Body of pancreas (tissue), 4 donors: Measurements from ENCODE around the gene TBXA2R. TPM values are rescaled to one million over a fixed set of nuclear protein-coding genes. Genes with fewer than 3 reads are reported as not detected.

ENCODE experiments used
- ATAC-seq: fragments of 150-250 bp; one replicate; pipeline ENCODE4 v1.9.1; 2016
- DNase-seq, 4 donors: peaks; one replicate each; pipeline ENCODE4 v3.0.0-alpha.2; 2019
- H3K27ac ChIP-seq, 4 donors: fragments of 200-600 bp; sonication (generic); 1 replicate in 3 of 4; 2 replicates in 1 of 4; pipeline versions ENCODE4 v1.5.1 to v1.6.1; 2016 to 2019; ENCODE audit warnings: mild to moderate bottlenecking in 1 of 4, mixed read lengths in 1 of 4, moderate library complexity in 1 of 4
- H3K27me3 ChIP-seq, 2 donors: fragments of 200-600 bp; sonication (generic); one replicate each; pipeline ENCODE4 v1.6.0; 2016; ENCODE audit warnings: mild to moderate bottlenecking in 1 of 2
- H3K36me3 ChIP-seq, 2 donors: fragments of 200-600 bp; sonication (generic); replicated peaks in 1 of 2; 2 replicates each; pipeline ENCODE4 v1.5.1; 2016; ENCODE audit warnings: low read depth in 2 of 2; ENCODE audit not compliant: insufficient read depth in 1 of 2
- H3K4me1 ChIP-seq: fragments of 200-600 bp; sonication (generic); one replicate; pipeline ENCODE4 v1.6.0; 2016
- H3K4me3 ChIP-seq, 2 donors: fragments of 200-600 bp; sonication (generic); 1 replicate in 1 of 2; 2 replicates in 1 of 2; pipeline ENCODE4 v1.5.1; 2016 to 2019
- H3K9me3 ChIP-seq, 3 donors: fragments of 200-600 bp; sonication (generic); 1 replicate in 2 of 3; 2 replicates in 1 of 3; pipeline ENCODE4 v1.5.1; 2016
- POLR2A ChIP-seq, 3 donors: fragments of 450-650 bp; IDR thresholded peaks; one replicate each; pipeline ENCODE4 v1.6.1; 2016; ENCODE audit warnings: antibody characterized with exemption in 3 of 3, mild to moderate bottlenecking in 2 of 3
- WGBS, 2 donors: methylation state at CpG; one replicate each; pipeline ENCODE4 v1.1.5; 2017; 5-methylcytosine and 5-hydroxymethylcytosine counted together
- intact Hi-C: fragments of 100-400 bp; cut with DNase I; formaldehyde crosslinking; loops from one replicate; pipeline ENCODE4 v1.15.1; 2023
- total RNA-seq, 2 donors: library from RNA; depleted of rRNA; stranded (reverse); fragments of >200 nt; gene quantifications; one replicate each; pipeline ENCODE4 v1.1.0, GENCODE V29; 2016
- TF ChIP-seq, protein P1 (sequence below), 7 experiments: fragments of 450-650 bp in 4 of 7; fragments of 200-600 bp in 3 of 7; sonication (generic) in 3 of 7; IDR thresholded peaks; one replicate each; pipeline ENCODE4 v1.5.1; 2016 to 2019; ENCODE audit warnings: antibody characterized with exemption in 7 of 7

Gene TBXA2R
- total RNA-seq, 2 donors from 2014 or later: 0.52 to 3.0 TPM

DNA sequence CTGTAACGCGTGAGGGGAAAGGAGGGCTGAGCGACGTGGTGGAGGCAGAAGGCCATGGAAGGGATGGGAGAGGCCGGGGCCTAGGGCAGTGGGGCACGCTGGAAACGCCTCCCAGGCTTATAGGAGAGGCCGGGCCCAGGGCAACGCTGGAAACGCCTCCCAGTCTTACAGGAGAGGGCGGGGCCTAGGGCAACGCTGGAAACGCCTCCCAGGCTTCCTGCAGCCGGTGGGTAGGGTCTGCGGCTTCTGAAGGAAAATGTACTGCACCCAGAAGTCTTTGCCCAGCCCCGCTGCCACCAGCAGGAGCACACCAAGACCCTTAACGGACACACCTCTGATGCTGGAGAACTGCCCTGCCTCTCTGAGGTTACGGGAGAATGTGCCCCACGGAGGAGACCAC lies 10.8 kb upstream of the TBXA2R start:
- 67 to 78% methylated on average over 18 to 19 of the region's 19 CpGs for WGBS, 2 donors
- ATAC-seq: no peak
- intact Hi-C loops: loop anchor here (10.0 kb wide), 1 partner anchor 323 kb away; no protein-coding TSS in a partner anchor
- Histone ChIP-seq H3K4me3 (no peak overlapping the region), H3K27me3 (no peaks in the 10 kb centered on the region), H3K36me3 (no peaks in the 10 kb centered on the region), H3K4me1 (no peaks in the 10 kb centered on the region), H3K9me3 (no peaks in the 10 kb centered on the region), H3K27ac (no peak overlapping the region)
- DNase-seq: no peak
- TF ChIP-seq, protein P1, sequence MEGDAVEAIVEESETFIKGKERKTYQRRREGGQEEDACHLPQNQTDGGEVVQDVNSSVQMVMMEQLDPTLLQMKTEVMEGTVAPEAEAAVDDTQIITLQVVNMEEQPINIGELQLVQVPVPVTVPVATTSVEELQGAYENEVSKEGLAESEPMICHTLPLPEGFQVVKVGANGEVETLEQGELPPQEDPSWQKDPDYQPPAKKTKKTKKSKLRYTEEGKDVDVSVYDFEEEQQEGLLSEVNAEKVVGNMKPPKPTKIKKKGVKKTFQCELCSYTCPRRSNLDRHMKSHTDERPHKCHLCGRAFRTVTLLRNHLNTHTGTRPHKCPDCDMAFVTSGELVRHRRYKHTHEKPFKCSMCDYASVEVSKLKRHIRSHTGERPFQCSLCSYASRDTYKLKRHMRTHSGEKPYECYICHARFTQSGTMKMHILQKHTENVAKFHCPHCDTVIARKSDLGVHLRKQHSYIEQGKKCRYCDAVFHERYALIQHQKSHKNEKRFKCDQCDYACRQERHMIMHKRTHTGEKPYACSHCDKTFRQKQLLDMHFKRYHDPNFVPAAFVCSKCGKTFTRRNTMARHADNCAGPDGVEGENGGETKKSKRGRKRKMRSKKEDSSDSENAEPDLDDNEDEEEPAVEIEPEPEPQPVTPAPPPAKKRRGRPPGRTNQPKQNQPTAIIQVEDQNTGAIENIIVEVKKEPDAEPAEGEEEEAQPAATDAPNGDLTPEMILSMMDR (IDR thresholded peaks at IDR 0.05): no peak
- no peak for TF ChIP-seq POLR2A (IDR thresholded peaks at IDR 0.05)

DNA sequence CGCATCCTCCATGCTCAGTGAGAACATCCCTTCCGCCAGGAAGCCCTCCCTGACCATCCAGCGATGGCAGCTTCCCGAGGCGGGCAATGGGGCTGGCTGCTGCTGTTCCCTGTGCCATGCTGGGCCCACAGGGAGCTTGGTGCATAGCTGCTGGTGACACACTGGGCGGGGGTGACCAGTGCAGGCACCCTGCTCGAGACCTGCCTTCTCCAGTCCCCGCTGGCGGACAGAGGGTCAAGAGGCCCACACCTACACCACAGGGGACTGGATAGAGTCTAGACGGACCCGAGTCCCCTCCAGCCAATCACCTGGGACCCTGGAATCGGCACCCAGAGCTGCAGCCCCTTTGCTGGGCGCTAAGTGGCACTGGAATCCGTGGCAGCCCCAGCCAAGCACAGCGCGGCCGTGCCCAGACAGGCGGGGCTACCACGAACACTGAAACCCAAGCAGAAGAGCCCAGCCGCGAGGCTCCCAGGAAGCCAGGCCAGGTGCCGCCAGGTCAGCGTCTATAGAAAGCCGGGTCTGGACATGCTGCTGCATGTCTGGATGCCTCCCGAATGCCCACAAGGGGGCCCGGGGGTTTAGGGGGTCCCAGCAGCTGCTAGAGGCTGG lies 9.0 kb upstream of the TBXA2R start:
- Histone ChIP-seq H3K27ac (no peak overlapping the region), H3K36me3 (peaks cover 2 to 5% of the 10 kb centered on the region in 2 donors), H3K4me3 (no peak overlapping the region), H3K27me3 (no peaks in the 10 kb centered on the region), H3K9me3 (no peaks in the 10 kb centered on the region), H3K4me1 (no peaks in the 10 kb centered on the region)
- intact Hi-C loops: loop anchor here (10.0 kb wide), 1 partner anchor 321 kb away; no protein-coding TSS in a partner anchor
- TF ChIP-seq POLR2A (IDR thresholded peaks at IDR 0.05): no peak
- TF ChIP-seq, protein P1 (IDR thresholded peaks at IDR 0.05): no peak
- ATAC-seq: no peak
- WGBS, 2 donors: 90 to 95% methylated on average over 9 to 24 of the region's 26 CpGs
- no peak for DNase-seq

DNA sequence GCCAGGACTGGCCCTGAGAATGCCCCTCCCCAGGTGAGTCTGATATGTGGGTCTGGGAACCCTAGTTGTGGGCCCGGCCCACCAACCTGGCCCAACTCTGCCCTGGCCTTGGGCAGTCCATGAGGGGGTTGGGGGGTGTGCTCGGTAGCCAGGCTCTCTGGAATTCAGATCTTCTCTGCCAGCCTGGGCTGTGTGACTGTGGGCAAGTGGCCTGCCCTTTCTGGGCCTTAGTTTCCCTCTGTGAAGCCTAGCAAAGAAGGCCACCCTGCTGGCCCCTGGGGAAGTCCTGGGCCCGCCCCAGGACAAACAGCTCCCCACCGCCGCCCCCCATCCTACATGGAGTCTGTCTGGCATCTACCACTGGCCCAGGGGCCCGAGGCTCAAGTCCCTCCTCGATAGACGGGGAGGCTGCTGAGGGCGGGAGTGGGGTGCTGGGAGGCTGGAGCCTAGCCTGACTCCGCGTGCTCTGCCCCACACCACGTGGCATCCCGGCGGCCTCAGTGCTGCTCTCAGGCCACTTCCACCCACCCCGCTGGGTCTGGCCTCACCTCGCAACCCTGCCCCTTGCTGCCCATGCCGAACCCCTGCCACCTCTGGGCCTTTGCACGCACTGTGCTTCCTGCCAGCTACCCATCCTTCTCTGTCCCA lies 8.3 kb upstream of the TBXA2R start:
- Histone ChIP-seq H3K27ac (no peak overlapping the region), H3K27me3 (no peaks in the 10 kb centered on the region), H3K36me3 (peaks cover 2 to 5% of the 10 kb centered on the region in 2 donors), H3K4me3 (no peak overlapping the region), H3K4me1 (no peaks in the 10 kb centered on the region), H3K9me3 (no peaks in the 10 kb centered on the region)
- TF ChIP-seq, protein P1 (IDR thresholded peaks at IDR 0.05): no peak
- TF ChIP-seq POLR2A (IDR thresholded peaks at IDR 0.05): no peak
- DNase-seq (no peak), ATAC-seq (no peak)
- 92 to 100% methylated on average over 4 to 15 of the region's 18 CpGs for WGBS, 2 donors
- intact Hi-C loops: loop anchor here (10.0 kb wide), 1 partner anchor 320 kb away; no protein-coding TSS in a partner anchor

DNA sequence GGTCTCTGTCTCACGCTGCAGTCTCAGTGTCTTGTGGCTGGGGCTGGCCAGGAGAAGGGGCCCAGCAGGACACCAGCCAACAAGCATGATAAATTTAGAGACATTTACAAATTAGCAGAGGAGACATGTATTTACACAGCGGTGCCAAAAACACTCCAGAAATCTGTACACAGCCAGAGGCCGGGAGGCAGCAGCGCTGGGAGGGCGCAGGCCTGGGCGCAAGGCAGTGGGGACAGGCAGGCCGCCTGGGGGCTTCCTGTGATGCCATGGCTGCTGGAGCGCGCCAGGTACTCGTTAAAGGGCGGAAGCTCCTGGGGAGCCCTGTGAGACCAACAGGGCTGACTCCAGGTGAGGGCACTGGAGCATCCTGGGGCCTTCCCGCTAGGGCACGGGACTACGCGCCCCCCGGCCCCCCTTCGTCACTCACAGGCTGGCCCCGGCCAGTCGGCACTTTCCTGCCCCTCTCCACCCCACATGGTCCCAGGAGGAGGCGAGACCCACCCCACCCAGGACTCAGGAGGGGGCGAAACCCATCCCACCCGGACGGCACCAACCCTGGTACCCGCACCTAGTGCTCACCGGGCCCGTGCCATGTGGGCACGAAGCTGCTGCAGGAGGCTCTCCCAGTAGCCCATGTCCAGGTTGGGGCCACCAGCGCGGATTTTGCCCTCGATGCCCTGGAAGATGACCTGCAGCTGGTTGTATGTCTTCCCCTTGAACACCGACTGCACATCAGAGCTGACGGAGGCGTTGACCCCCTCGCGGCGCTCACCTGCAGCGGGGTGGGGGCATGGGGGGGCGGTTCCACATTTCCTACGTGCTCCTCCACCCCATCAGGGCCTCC lies 7.4 kb upstream of the TBXA2R start:
- Histone ChIP-seq H3K27me3 (no peaks in the 10 kb centered on the region), H3K27ac (no peak overlapping the region), H3K36me3 (peaks cover 2 to 5% of the 10 kb centered on the region in 2 donors), H3K4me3 (no peak overlapping the region), H3K4me1 (no peaks in the 10 kb centered on the region), H3K9me3 (no peaks in the 10 kb centered on the region)
- TF ChIP-seq, protein P1 (IDR thresholded peaks at IDR 0.05): no peak
- no peak for TF ChIP-seq POLR2A (IDR thresholded peaks at IDR 0.05)
- intact Hi-C loops: loop anchor here (10.0 kb wide), 1 partner anchor 319 kb away; no protein-coding TSS in a partner anchor
- WGBS, 2 donors: 89 to 94% methylated on average over 3 to 29 of the region's 39 CpGs
- ATAC-seq (no peak), DNase-seq (no peak)
